ENCODE results near the gene LEMD2.

DNA sequence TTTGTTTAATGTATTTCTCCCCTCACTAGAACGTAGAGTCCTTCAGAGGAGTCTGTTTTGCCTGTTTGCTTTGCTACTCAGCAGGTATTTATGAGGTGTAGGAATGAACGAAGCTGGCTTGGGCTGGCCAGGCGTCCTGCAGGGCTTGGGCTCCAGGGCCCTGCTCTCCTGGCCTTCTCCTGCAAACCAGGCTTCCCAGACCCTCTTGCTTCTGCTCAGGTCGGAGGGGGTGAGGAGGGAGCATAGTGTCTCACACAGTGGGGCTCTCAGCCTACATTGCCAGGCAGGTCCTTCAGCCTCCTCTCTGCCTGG lies 39.5 kb upstream of the LEMD2 start:
- TF ChIP-seq POLR2A (IDR thresholded peaks at IDR 0.05; ENCODE audit: low read depth, low read length) (no peak), RCOR1 (IDR thresholded peaks at IDR 0.05; ENCODE audit: insufficient replicate concordance, low read length) (no peak), CHD1 (IDR thresholded peaks at IDR 0.05; ENCODE audit: low read depth, low read length) (no peak), RAD21 (IDR thresholded peaks at IDR 0.05; ENCODE audit: low read length) (no peak), CEBPB (IDR thresholded peaks at IDR 0.05; ENCODE audit: low read depth, low read length) (no peak), SMC3 (IDR thresholded peaks at IDR 0.05; ENCODE audit: low read depth, low read length) (no peak), RFX5 (IDR thresholded peaks at IDR 0.05; ENCODE audit: low read depth, low read length) (no peak), MXI1 (IDR thresholded peaks at IDR 0.05; ENCODE audit: borderline replicate concordance, low read depth, low read length) (no peak), FOS (IDR thresholded peaks at IDR 0.05; ENCODE audit: low read depth, low read length) (no peak), BHLHE40 (IDR thresholded peaks at IDR 0.05; ENCODE audit: low read depth, low read length) (no peak), MAFK (IDR thresholded peaks at IDR 0.05; ENCODE audit: low read depth, low read length) (no peak)
- TF ChIP-seq, protein P1, sequence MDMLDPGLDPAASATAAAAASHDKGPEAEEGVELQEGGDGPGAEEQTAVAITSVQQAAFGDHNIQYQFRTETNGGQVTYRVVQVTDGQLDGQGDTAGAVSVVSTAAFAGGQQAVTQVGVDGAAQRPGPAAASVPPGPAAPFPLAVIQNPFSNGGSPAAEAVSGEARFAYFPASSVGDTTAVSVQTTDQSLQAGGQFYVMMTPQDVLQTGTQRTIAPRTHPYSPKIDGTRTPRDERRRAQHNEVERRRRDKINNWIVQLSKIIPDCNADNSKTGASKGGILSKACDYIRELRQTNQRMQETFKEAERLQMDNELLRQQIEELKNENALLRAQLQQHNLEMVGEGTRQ (IDR thresholded peaks at IDR 0.05; ENCODE audit: low read depth, low read length) = no peak
- TF ChIP-seq, protein P2, sequence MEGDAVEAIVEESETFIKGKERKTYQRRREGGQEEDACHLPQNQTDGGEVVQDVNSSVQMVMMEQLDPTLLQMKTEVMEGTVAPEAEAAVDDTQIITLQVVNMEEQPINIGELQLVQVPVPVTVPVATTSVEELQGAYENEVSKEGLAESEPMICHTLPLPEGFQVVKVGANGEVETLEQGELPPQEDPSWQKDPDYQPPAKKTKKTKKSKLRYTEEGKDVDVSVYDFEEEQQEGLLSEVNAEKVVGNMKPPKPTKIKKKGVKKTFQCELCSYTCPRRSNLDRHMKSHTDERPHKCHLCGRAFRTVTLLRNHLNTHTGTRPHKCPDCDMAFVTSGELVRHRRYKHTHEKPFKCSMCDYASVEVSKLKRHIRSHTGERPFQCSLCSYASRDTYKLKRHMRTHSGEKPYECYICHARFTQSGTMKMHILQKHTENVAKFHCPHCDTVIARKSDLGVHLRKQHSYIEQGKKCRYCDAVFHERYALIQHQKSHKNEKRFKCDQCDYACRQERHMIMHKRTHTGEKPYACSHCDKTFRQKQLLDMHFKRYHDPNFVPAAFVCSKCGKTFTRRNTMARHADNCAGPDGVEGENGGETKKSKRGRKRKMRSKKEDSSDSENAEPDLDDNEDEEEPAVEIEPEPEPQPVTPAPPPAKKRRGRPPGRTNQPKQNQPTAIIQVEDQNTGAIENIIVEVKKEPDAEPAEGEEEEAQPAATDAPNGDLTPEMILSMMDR (conservative IDR thresholded peaks at IDR 0.05; ENCODE audit: low read depth, low read length) = no peak
